A673 (cell line): ENCODE results near the gene FRMD4B. TPM values are rescaled to one million over a fixed set of nuclear protein-coding genes. Genes with fewer than 3 reads are reported as not detected.

Source experiments
- BruUV-seq: library from RNA; stranded (reverse); fragments of 400-500 nt; replicated peaks from 2 replicates; lab custom pipeline; 2021; lab: Mats Ljungman, UMichigan
- CTCF ChIA-PET: fragments of 300-600 bp; sonication (Branson Sonifier 250); formaldehyde crosslinking; loops from one replicate; lab custom pipeline; 2022; ENCODE audit warnings: antibody characterized with exemption; lab: Charles Lee
- POLR2A ChIA-PET: fragments of 300-600 bp; sonication (Branson Sonifier 250); formaldehyde crosslinking; loops from one replicate; lab custom pipeline; 2022; ENCODE audit warnings: antibody characterized with exemption; ENCODE audit not compliant: low non-redundant PET; lab: Charles Lee
- DNase-seq: peaks from one replicate; pipeline ENCODE4 v3.0.0-alpha.2; 2015; ENCODE audit warnings: low spot score
- H3K27ac ChIP-seq: fragments of 200-600 bp; sonication (generic); 2 replicates; pipeline ENCODE4 v1.5.1; 2016; ENCODE audit warnings: mixed run types, low read depth, mild to moderate bottlenecking, mixed read lengths, antibody characterized with exemption, low read length; ENCODE audit not compliant: poor library complexity, severe bottlenecking
- H3K27me3 ChIP-seq: fragments of 200-600 bp; sonication (generic); replicated peaks from 2 replicates; pipeline ENCODE4 v1.6.1; 2017; ENCODE audit warnings: mixed run types, low read depth, mild to moderate bottlenecking, mixed read lengths, antibody characterized with exemption, low read length; ENCODE audit not compliant: insufficient read depth, poor library complexity
- H3K36me3 ChIP-seq: fragments of 200-600 bp; sonication (generic); 2 replicates; pipeline ENCODE4 v1.6.1; 2016; ENCODE audit warnings: mixed run types, mild to moderate bottlenecking, mixed read lengths, antibody characterized with exemption, low read length; ENCODE audit not compliant: insufficient read depth, poor library complexity, severe bottlenecking
- H3K4me1 ChIP-seq: fragments of 200-600 bp; sonication (generic); 2 replicates; pipeline ENCODE4 v1.6.1; 2017; ENCODE audit warnings: mixed run types, mild to moderate bottlenecking, mixed read lengths, antibody characterized with exemption, low read length; ENCODE audit not compliant: insufficient read depth, poor library complexity, severe bottlenecking
- H3K4me3 ChIP-seq: fragments of 200-600 bp; sonication (generic); 2 replicates; pipeline ENCODE4 v1.5.1; 2016; ENCODE audit warnings: low read depth, mixed run types, mild to moderate bottlenecking, mixed read lengths, low read length; ENCODE audit not compliant: poor library complexity, severe bottlenecking
- H3K9me3 ChIP-seq: fragments of 200-600 bp; sonication (generic); 2 replicates; pipeline ENCODE4 v1.6.1; 2016; ENCODE audit warnings: mixed run types, low read depth, mild to moderate bottlenecking, mixed read lengths, antibody characterized with exemption, low read length; ENCODE audit not compliant: poor library complexity, severe bottlenecking
- EZH2 ChIP-seq: fragments of 200-600 bp; sonication (generic); IDR thresholded peaks from 2 replicates; pipeline ENCODE4 v1.6.1; 2017; ENCODE audit warnings: borderline replicate concordance, low read depth, mild to moderate bottlenecking, mixed read lengths, antibody characterized with exemption, low read length; ENCODE audit not compliant: poor library complexity, severe bottlenecking
- intact Hi-C: fragments of 100-400 bp; cut with micrococcal nuclease; formaldehyde crosslinking; loops from one replicate; pipeline ENCODE4 v1.10.0; 2022; ENCODE audit not compliant: unreplicated experiment
- total RNA-seq: library from RNA; stranded (reverse); gene quantifications from 2 replicates; pipeline ENCODE4 v1.2.3, GENCODE V29; 2021
- TF ChIP-seq, protein P1 (sequence below): fragments of 300-800, 200-600 bp; sonication (generic); conservative IDR thresholded peaks from 2 replicates; pipeline ENCODE4 v1.5.1; 2017; ENCODE audit warnings: low read depth, mild to moderate bottlenecking, antibody characterized with exemption, low read length, moderate library complexity, mixed read lengths

FRMD4B gene
- total RNA-seq, 1 experiment from 2014 or later = 0.21 TPM

DNA sequence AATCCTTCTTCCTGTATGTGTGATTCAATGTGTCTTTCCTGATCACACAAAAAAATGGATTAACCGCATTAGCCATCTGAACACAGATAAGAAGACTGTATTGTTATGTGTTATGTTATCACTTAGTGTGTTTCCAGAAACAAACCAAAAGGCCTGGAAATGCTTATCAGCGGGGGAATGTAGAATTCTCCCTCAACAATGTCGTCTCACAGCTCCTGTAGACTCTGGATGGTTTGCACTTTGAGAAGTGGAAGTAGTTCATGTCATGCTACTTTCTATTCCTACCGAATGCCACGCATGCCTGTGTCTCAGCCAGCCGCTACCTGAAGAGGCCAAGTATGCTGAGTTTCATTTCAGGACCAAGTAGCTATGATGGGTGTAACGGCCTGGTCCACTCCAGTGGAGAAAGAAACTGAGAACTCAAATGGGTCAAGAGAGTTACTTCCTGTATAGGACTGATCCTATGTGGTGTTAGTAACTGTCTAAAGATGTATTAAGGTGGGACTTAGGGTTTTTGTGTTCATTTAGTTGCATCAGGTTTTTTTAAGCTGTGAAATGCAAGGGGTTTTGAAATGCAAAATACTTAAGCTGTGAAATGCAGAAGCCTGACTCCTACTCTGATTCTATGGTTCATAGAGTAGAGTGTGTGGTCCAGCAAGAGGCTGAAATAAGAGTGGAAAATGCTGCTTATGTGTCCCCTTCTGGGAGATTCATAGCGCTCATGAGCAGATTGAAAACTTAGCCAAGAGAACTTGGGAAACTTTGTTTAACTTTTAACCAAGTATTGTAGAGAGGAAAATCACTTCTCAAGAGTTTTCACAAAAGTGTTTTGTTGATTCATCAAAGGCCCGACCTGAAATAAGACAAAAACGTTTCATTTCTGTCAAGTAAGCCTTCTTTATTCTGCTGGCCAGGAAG is 145.0 kb downstream of the FRMD4B start:
- H3K36me3 ChIP-seq = no peaks in the 10 kb centered on the region
- no peak overlapping the region for H3K27ac ChIP-seq
- H3K9me3 ChIP-seq = no peaks in the 10 kb centered on the region
- TF ChIP-seq EZH2 = no peak
- TF ChIP-seq, protein P1, sequence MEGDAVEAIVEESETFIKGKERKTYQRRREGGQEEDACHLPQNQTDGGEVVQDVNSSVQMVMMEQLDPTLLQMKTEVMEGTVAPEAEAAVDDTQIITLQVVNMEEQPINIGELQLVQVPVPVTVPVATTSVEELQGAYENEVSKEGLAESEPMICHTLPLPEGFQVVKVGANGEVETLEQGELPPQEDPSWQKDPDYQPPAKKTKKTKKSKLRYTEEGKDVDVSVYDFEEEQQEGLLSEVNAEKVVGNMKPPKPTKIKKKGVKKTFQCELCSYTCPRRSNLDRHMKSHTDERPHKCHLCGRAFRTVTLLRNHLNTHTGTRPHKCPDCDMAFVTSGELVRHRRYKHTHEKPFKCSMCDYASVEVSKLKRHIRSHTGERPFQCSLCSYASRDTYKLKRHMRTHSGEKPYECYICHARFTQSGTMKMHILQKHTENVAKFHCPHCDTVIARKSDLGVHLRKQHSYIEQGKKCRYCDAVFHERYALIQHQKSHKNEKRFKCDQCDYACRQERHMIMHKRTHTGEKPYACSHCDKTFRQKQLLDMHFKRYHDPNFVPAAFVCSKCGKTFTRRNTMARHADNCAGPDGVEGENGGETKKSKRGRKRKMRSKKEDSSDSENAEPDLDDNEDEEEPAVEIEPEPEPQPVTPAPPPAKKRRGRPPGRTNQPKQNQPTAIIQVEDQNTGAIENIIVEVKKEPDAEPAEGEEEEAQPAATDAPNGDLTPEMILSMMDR = no peak
- BruUV-seq = no TSS peak
- POLR2A ChIA-PET = no interaction called here
- no peaks in the 10 kb centered on the region for H3K27me3 ChIP-seq
- H3K4me1 ChIP-seq = no peaks in the 10 kb centered on the region
- intact Hi-C loops = no loop called here
- H3K4me3 ChIP-seq = no peak overlapping the region
- CTCF ChIA-PET = no interaction called here
- DNase-seq = no peak

DNA sequence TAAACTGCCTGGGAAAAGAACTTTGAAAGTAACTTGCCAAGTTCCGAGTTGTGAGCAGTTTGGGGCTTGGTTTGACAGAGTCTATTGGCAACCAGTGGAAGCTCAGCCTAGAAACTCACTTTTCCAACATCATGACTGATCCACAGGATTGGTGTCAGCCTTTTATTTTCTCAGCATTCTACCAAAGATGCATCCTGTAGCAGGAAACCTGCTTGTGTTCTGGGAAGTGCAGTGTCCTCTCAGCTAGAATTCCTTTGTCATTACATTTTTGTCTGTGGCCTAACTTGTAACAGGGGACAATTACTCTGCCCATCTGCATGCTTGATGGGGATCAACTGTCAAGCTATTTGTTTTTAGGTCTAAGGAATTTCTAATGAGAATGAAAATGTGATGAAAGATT is 146.8 kb downstream of the FRMD4B start:
- intact Hi-C loops = no loop called here
- H3K4me1 ChIP-seq = no peaks in the 10 kb centered on the region
- TF ChIP-seq, protein P1 = no peak
- TF ChIP-seq EZH2 = no peak
- no peak overlapping the region for H3K27ac ChIP-seq
- ChIA-PET CTCF (no interaction called here), POLR2A (no interaction called here)
- DNase-seq = no peak
- no peaks in the 10 kb centered on the region for H3K27me3 ChIP-seq
- H3K9me3 ChIP-seq = no peaks in the 10 kb centered on the region
- no peaks in the 10 kb centered on the region for H3K36me3 ChIP-seq
- BruUV-seq = no TSS peak
- H3K4me3 ChIP-seq = no peak overlapping the region

DNA sequence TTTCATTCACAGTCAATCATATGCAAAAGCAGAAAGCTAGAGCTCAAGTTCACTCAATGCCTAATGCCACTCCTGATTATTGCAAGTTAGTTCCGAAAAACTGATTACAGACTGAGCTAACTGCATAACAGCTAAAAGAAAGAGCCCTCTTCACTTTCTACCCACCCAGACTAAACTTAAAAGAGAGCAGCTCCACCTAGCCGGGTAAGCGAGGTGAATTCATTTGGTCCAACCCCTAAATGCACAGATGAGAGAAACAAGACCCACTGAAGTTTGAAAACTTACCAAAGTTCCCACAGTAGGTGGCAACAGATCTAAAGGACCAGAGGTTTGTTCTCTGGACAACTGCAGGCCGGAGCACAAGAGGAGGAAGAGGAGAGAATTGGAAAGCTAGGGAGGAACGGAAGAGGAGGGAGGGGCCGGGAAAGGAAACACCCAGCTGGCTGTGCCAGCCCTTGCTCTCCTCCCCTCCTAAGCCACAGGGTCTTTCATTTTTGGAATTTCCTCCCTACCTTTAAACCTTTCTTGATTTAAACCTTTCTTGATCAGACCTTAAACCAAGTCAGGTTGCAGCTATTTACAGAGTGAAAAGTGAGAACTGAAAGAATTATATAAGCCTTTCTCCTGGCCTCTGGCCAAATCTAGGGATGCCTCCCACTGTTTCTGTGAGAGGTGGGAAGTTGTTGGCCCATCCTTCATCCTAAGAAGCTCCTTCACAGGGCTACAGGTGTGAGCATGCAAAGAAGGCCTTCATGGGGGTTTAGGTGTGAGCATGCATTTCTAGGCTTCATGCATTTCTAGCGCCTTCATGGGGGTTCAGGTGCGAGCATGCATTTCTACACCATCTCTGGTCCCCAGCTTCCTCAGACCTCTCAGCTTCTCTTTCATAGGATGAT is 148.8 kb downstream of the FRMD4B start:
- H3K27ac ChIP-seq = no peak overlapping the region
- no peak overlapping the region for H3K4me3 ChIP-seq
- H3K36me3 ChIP-seq = no peaks in the 10 kb centered on the region
- no peaks in the 10 kb centered on the region for H3K4me1 ChIP-seq
- no peaks in the 10 kb centered on the region for H3K27me3 ChIP-seq
- peak; percentile 1 for DNase-seq
- TF ChIP-seq, protein P1 = no peak
- TF ChIP-seq EZH2 = no peak
- no TSS peak for BruUV-seq
- ChIA-PET CTCF (no interaction called here), POLR2A (no interaction called here)
- intact Hi-C loops = no loop called here
- no peaks in the 10 kb centered on the region for H3K9me3 ChIP-seq
